GM21786 (cell line): ENCODE results near the gene DNAJB12.
"Not testable (repeated sequence)": the region's sequence is repeated elsewhere in the genome, so short reads cannot be mapped to it uniquely, and the experiment has no call there.

ENCODE experiments used
- ATAC-seq: cut with Tn5 transposase; IDR thresholded peaks from one replicate; pipeline ENCODE4 v1.9.1; 2021; ENCODE audit not compliant: unreplicated experiment

The DNAJB12 gene

GRCh38 chr10:72331575-72332422 is 22.9 kb downstream of the DNAJB12 start:
- ATAC-seq, result peak; percentile 38

GRCh38 chr10:72330069-72330426 is 24.7 kb downstream of the DNAJB12 start:
- no peak for ATAC-seq

- no peak for ATAC-seq
These were observed 25.2 kb downstream of the DNAJB12 start for GRCh38 chr10:72329290-72330068.

- no peak for ATAC-seq
These were observed 25.9 kb downstream of the DNAJB12 start for GRCh38 chr10:72328829-72329204.

GRCh38 chr10:72328045-72328828 is 26.5 kb downstream of the DNAJB12 start:
- no peak for ATAC-seq

GRCh38 chr10:72326665-72327603 is 27.8 kb downstream of the DNAJB12 start:
- ATAC-seq, result not testable (repeated sequence)

GRCh38 chr10:72325243-72326175 is 29.2 kb downstream of the DNAJB12 start:
- ATAC-seq, result not testable (repeated sequence)

GRCh38 chr10:72323771-72324191 is 30.9 kb downstream of the DNAJB12 start:
- no peak for ATAC-seq

GRCh38 chr10:72323108-72323749 is 31.5 kb downstream of the DNAJB12 start:
- no peak for ATAC-seq

- no peak for ATAC-seq
These were observed 32.2 kb downstream of the DNAJB12 start for GRCh38 chr10:72322280-72323058.

- ATAC-seq, result no peak
These were observed 32.8 kb downstream of the DNAJB12 start for GRCh38 chr10:72322030-72322279.

- no peak for ATAC-seq
These were observed 33.3 kb downstream of the DNAJB12 start for GRCh38 chr10:72321248-72322029.

GRCh38 chr10:72320676-72321247 is 34.0 kb downstream of the DNAJB12 start:
- ATAC-seq, result peak; percentile 74

- ATAC-seq, result peak; percentile 43
These were observed 35.1 kb downstream of the DNAJB12 start for GRCh38 chr10:72319416-72320254.

- no peak for ATAC-seq
These were observed 36.1 kb downstream of the DNAJB12 start for GRCh38 chr10:72318418-72319262.
